ENCODE measurements around the gene PCDHA13.

DNA sequence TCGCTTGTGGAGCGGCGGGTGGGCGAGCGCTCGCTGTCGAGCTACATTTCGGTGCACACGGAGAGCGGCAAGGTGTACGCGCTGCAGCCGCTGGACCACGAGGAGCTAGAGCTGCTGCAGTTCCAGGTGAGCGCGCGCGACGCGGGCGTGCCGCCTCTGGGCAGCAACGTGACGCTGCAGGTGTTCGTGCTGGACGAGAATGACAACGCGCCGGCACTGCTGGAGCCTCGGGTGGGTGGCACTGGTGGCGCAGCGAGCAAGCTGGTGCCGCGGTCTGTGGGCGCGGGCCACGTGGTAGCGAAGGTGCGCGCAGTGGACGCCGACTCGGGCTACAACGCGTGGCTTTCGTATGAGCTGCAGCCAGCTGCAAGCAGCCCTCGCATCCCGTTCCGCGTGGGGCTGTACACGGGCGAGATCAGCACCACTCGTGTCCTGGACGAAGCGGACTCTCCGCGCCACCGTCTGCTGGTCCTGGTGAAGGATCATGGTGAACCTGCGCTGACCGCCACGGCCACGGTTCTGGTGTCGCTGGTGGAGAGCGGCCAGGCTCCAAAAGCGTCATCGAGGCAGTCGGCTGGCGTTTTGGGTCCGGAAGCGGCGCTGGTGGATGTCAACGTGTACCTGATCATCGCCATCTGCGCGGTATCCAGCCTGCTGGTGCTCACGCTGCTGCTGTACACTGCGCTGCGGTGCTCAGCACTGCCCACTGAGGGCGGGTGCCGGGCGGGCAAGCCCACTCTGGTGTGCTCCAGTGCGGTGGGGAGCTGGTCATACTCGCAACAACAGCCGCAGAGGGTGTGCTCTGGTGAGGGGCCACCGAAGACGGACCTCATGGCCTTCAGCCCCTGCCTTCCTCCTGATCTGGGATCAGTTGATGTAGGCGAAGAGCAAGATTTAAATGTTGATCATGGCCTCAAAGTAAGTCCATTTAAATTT, 38.9 kb upstream of the PCDHA13 start:
- no peak for TF ChIP-seq CTCF (IDR thresholded peaks at IDR 0.05)
- no peak for TF ChIP-seq POLR2A (IDR thresholded peaks at IDR 0.05)
- no peak for TF ChIP-seq POLR2AphosphoS5 (IDR thresholded peaks at IDR 0.05)

All from prostate gland (tissue), 2 donors.